GM10266 (cell line): Measurements from ENCODE around the gene DTNA.

ENCODE experiments used
- DNase-seq: peaks from one replicate; pipeline ENCODE4 v3.0.0; 2012; ENCODE audit errors: extremely low spot score
- TF ChIP-seq, protein P1 (sequence below): IDR thresholded peaks from 2 replicates; pipeline ENCODE4 v1.5.1; 2012; ENCODE audit warnings: mild to moderate bottlenecking, low read depth; ENCODE audit not compliant: control insufficient read depth, insufficient read depth; ENCODE audit errors: missing control alignments

Gene DTNA

DNA sequence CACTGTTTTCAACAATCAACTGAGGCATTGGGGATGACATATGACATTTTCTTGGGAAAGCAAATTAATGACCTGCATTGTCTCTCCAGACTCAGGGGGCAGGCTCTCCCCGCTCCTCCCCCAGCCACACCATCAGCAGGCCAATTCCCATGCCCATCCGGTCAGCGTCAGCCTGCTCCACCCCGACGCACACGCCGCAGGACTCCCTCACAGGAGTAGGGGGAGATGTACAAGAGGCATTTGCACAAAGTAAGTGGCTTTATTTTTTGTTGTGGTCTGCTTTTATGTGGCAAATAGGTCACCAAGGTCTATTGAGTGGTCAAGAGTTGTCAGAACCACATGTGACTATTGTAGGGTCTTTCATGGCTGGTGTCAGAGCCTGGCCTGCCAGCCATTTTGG, 165.1 kb downstream of the DTNA start:
- no peak for DNase-seq
- TF ChIP-seq, protein P1, sequence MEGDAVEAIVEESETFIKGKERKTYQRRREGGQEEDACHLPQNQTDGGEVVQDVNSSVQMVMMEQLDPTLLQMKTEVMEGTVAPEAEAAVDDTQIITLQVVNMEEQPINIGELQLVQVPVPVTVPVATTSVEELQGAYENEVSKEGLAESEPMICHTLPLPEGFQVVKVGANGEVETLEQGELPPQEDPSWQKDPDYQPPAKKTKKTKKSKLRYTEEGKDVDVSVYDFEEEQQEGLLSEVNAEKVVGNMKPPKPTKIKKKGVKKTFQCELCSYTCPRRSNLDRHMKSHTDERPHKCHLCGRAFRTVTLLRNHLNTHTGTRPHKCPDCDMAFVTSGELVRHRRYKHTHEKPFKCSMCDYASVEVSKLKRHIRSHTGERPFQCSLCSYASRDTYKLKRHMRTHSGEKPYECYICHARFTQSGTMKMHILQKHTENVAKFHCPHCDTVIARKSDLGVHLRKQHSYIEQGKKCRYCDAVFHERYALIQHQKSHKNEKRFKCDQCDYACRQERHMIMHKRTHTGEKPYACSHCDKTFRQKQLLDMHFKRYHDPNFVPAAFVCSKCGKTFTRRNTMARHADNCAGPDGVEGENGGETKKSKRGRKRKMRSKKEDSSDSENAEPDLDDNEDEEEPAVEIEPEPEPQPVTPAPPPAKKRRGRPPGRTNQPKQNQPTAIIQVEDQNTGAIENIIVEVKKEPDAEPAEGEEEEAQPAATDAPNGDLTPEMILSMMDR, result no peak

DNA sequence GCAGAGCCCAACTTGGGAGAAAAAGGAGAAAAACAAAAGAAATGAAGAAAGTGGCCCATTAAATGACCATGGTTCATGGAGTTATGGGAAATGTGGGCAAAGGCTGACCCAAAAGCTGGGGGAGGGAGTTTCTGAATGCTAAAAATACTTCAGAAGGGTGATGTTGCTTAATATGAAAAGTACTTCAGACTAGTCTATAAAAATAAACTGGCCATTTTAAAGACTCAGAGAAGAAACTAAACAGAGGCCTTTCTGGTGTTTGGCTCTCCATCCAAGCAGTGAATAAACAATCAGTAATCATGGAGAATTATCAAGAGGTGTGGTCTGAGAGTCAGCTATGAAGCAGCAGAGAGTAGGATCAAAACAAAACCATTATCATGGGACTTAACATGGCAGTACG, 170.3 kb downstream of the DTNA start:
- no peak for DNase-seq
- TF ChIP-seq, protein P1, result no peak

DNA sequence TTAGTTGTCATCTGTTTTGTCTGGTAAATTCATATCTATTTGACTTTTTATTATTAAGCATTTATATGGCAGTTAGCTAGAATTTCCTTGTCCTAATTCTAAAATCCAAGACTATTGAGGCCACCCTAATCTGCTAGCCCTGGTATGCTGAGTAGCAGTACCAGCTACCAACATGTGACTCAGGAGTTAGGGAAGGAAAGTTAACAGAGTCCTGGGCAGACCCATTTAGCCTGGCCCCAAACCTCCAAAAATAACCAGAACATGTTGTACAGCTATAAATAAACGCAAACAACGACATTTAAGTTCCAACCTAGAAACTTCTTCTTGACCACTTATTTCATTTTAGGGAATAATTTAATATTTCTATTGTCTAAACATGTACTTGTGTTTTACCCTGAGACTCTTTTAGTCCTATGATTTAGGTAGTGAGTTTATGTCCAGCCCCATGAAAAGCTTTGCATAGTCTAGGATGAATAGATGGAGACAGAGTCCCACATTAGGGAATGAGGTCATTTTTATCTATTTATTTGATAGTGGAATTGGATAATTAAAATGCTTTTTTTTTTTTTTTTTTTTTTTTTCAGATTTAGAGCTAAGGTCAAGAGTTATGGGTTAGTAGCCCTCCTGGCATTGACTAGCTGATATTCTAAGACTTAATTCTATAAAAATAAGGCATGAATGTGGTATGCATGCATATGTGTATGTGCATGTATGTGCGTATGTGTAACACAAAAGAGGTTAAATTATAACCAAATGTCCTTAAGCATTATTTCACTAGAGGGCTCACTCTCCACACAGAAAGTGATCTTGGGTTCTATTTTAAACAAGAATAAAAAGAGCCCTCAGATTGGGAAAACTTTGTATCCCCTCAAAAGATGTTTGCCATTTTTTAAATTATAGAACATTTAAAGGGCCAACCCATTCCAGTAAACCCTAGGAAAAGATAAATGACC, 171.1 kb downstream of the DTNA start:
- no peak for DNase-seq
- TF ChIP-seq, protein P1, result no peak

DNA sequence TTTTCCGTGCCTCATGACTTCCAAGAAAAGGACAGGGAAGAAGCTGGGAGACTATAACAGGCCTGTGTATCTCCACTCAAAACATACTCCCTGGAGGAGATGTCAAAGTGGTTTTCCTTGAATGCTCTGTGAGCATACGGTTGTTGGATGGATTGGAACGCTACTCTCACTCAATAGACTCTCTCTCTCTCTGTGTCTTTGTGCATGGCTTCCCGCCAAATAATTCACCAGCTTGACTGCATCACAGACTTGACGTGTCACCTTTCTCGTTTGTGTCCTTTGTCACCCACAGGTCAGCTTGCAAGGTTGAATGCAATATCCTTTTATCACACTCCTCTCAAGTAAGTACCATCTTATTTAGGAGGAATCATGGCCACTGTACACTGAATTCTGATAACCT, 174.3 kb downstream of the DTNA start:
- DNase-seq, result no peak
- TF ChIP-seq, protein P1, result no peak

DNA sequence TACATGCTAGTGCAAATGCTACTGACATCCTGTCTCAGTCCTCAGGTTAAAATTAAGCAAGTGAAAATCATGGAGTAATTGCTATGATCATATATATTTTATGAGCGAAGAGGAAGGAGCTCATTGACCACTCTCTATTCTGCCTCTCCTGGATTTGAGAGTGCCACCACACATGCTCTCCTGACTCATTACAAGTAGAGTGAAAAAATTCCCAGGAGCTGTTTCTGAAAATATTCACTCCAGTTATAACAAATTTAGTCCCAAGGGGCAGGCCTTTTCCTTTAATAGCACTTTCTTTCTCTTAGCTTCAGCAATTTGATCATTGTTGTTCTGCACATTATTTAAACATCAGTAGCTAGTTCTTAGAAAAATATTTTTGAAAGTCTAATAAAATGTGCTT, 176.1 kb downstream of the DTNA start:
- no peak for DNase-seq
- TF ChIP-seq, protein P1, result no peak

DNA sequence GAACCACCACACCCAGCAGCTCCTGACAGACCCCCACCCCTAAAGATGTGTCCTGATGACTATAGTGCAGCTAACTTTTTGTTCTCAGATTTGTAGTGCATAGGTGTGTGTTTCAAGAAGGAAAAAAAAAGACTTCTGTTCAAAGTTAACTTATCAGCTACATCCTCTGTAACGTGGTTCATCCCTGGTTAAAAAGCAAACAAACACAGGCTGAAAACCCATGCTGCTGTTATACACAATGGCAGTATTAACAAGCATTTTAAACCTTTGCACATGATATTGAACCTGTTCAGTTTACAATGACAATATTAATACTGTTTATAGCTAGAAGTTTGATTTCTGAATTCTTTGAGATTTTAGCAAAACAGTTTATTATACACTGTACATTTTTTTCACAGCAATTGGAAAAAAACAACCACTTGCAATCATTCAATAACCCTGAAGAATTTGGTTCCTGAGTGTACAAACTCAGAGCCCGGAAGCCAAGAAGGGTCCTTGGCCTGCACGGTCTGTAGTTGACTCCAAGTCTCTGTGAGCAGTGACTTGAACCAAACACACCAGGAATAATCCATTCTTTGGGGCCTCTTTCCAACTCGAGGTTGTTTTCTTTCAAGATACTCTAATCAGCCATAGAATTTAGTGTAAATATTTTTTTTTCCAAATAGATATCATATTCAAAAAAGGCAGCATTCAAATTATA, 177.9 kb downstream of the DTNA start:
- TF ChIP-seq, protein P1, result no peak
- no peak for DNase-seq
